ENCODE measurements around the gene SEC14L1. TPM values are rescaled to one million over a fixed set of nuclear protein-coding genes. Genes with fewer than 3 reads are reported as not detected.
"Not testable (repeated sequence)": the region's sequence is repeated elsewhere in the genome, so short reads cannot be mapped to it uniquely, and the experiment has no call there.

SEC14L1 gene
- total RNA-seq, 2 donors from 2014 or later = 31.0 to 38.8 TPM

GRCh38 chr17:77253611-77254051, 112.9 kb downstream of the SEC14L1 start:
- DNase-seq = no peak
- Histone ChIP-seq H3K9ac (ENCODE audit: low read depth in 2 of 2, low read length in 2 of 2) (no peak overlapping the region), H3K27ac (no peak overlapping the region), H3K9me3 (no peaks in the 10 kb centered on the region), H3K4me1 (no peaks in the 10 kb centered on the region), H3K4me3 (no peak overlapping the region), H3K27me3 (no peaks in the 10 kb centered on the region), H3K36me3 (no peaks in the 10 kb centered on the region)
- TF ChIP-seq, protein P1, sequence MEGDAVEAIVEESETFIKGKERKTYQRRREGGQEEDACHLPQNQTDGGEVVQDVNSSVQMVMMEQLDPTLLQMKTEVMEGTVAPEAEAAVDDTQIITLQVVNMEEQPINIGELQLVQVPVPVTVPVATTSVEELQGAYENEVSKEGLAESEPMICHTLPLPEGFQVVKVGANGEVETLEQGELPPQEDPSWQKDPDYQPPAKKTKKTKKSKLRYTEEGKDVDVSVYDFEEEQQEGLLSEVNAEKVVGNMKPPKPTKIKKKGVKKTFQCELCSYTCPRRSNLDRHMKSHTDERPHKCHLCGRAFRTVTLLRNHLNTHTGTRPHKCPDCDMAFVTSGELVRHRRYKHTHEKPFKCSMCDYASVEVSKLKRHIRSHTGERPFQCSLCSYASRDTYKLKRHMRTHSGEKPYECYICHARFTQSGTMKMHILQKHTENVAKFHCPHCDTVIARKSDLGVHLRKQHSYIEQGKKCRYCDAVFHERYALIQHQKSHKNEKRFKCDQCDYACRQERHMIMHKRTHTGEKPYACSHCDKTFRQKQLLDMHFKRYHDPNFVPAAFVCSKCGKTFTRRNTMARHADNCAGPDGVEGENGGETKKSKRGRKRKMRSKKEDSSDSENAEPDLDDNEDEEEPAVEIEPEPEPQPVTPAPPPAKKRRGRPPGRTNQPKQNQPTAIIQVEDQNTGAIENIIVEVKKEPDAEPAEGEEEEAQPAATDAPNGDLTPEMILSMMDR (IDR thresholded peaks at IDR 0.05) = no peak
- intact Hi-C loops (cut with DNase I) = no loop called here

GRCh38 chr17:77254951-77255825, 114.4 kb downstream of the SEC14L1 start:
- no peaks in the 10 kb centered on the region for H3K27me3 ChIP-seq
- DNase-seq = no peak
- H3K4me1 ChIP-seq = no peaks in the 10 kb centered on the region
- no peak overlapping the region for H3K27ac ChIP-seq
- H3K9me3 ChIP-seq = no peaks in the 10 kb centered on the region
- TF ChIP-seq, protein P1 (IDR thresholded peaks at IDR 0.05) = no peak
- no peak overlapping the region for H3K4me3 ChIP-seq
- no peak overlapping the region for H3K9ac ChIP-seq (ENCODE audit: low read depth in 2 of 2, low read length in 2 of 2)
- intact Hi-C loops (cut with DNase I) = no loop called here
- H3K36me3 ChIP-seq = no peaks in the 10 kb centered on the region

- DNase-seq; intact Hi-C loops (cut with DNase I); H3K27me3 ChIP-seq; H3K4me1 ChIP-seq; H3K36me3 ChIP-seq; H3K9me3 ChIP-seq; H3K4me3 ChIP-seq; H3K9ac ChIP-seq (ENCODE audit: low read depth in 2 of 2, low read length in 2 of 2); H3K27ac ChIP-seq: not testable (repeated sequence)
Measured at GRCh38 chr17:77255970-77256369, 115.2 kb downstream of the SEC14L1 start.

- Histone ChIP-seq H3K9me3 (no peaks in the 10 kb centered on the region), H3K9ac (ENCODE audit: low read depth in 2 of 2, low read length in 2 of 2) (no peak overlapping the region), H3K27ac (no peak overlapping the region), H3K27me3 (no peaks in the 10 kb centered on the region), H3K4me1 (no peaks in the 10 kb centered on the region), H3K36me3 (no peaks in the 10 kb centered on the region), H3K4me3 (no peak overlapping the region)
- TF ChIP-seq, protein P1 (IDR thresholded peaks at IDR 0.05) = no peak
- DNase-seq = no peak
- intact Hi-C loops (cut with DNase I) = no loop called here
Measured at GRCh38 chr17:77256710-77257109, 115.9 kb downstream of the SEC14L1 start.

- no peak overlapping the region for H3K4me3 ChIP-seq
- H3K27me3 ChIP-seq = no peaks in the 10 kb centered on the region
- TF ChIP-seq, protein P1 (IDR thresholded peaks at IDR 0.05) = no peak
- DNase-seq = no peak
- H3K27ac ChIP-seq = no peak overlapping the region
- no peak overlapping the region for H3K9ac ChIP-seq (ENCODE audit: low read depth in 2 of 2, low read length in 2 of 2)
- intact Hi-C loops (cut with DNase I) = no loop called here
- no peaks in the 10 kb centered on the region for H3K9me3 ChIP-seq
- no peaks in the 10 kb centered on the region for H3K4me1 ChIP-seq
- H3K36me3 ChIP-seq = no peaks in the 10 kb centered on the region
Measured at GRCh38 chr17:77257169-77257568, 116.4 kb downstream of the SEC14L1 start.

Measured in colonic mucosa (tissue), 4 donors.